ENCODE measurements around the gene NAB2.

NAB2 gene

GRCh38 chr12:57138526-57139272 is 49.8 kb downstream of the NAB2 start:
- DNase-seq, result no peak

- DNase-seq, result no peak
Measured at GRCh38 chr12:57139796-57140649, 51.1 kb downstream of the NAB2 start.

GRCh38 chr12:57141249-57141648 is 52.3 kb downstream of the NAB2 start:
- no peak for DNase-seq

- DNase-seq, result no peak
Measured at GRCh38 chr12:57142121-57142520, 53.2 kb downstream of the NAB2 start.

- no peak for DNase-seq
Measured at GRCh38 chr12:57142727-57143126, 53.8 kb downstream of the NAB2 start.

GRCh38 chr12:57143454-57143853 is 54.5 kb downstream of the NAB2 start:
- no peak for DNase-seq
